ENCODE measurements around the gene TRMT2A.

The TRMT2A gene

GRCh38 chr22:20107951-20108756 lies 8.9 kb downstream of the TRMT2A start:
- DNase-seq (ENCODE audit: extremely low read depth in 1 of 2, low read depth in 1 of 2): no peak

GRCh38 chr22:20107471-20107901 lies 9.5 kb downstream of the TRMT2A start:
- DNase-seq (ENCODE audit: extremely low read depth in 1 of 2, low read depth in 1 of 2): no peak

- DNase-seq (ENCODE audit: extremely low read depth in 1 of 2, low read depth in 1 of 2): no peak
These were observed 10.2 kb downstream of the TRMT2A start for GRCh38 chr22:20106849-20107237.

- DNase-seq (ENCODE audit: extremely low read depth in 1 of 2, low read depth in 1 of 2): no peak
These were observed 10.7 kb downstream of the TRMT2A start for GRCh38 chr22:20106205-20106848.

- DNase-seq (ENCODE audit: extremely low read depth in 1 of 2, low read depth in 1 of 2): no peak
These were observed 11.4 kb downstream of the TRMT2A start for GRCh38 chr22:20105456-20106204.

GRCh38 chr22:20102203-20102780 lies 14.7 kb downstream of the TRMT2A start:
- DNase-seq (ENCODE audit: extremely low read depth in 1 of 2, low read depth in 1 of 2): no peak

GRCh38 chr22:20101638-20102037 lies 15.4 kb downstream of the TRMT2A start:
- no peak for DNase-seq (ENCODE audit: extremely low read depth in 1 of 2, low read depth in 1 of 2)

GRCh38 chr22:20099099-20099711 lies 17.8 kb downstream of the TRMT2A start:
- no peak for DNase-seq (ENCODE audit: extremely low read depth in 1 of 2, low read depth in 1 of 2)

- no peak for DNase-seq (ENCODE audit: extremely low read depth in 1 of 2, low read depth in 1 of 2)
These were observed 20.2 kb downstream of the TRMT2A start for GRCh38 chr22:20096574-20097420.

- DNase-seq (ENCODE audit: extremely low read depth in 1 of 2, low read depth in 1 of 2): no peak
These were observed 21.5 kb downstream of the TRMT2A start for GRCh38 chr22:20095521-20095920.

- no peak for DNase-seq (ENCODE audit: extremely low read depth in 1 of 2, low read depth in 1 of 2)
These were observed 22.7 kb downstream of the TRMT2A start for GRCh38 chr22:20094197-20094807.

- DNase-seq (ENCODE audit: extremely low read depth in 1 of 2, low read depth in 1 of 2): no peak
These were observed 23.4 kb downstream of the TRMT2A start for GRCh38 chr22:20093418-20094196.

- DNase-seq (ENCODE audit: extremely low read depth in 1 of 2, low read depth in 1 of 2): no peak
These were observed 24.6 kb downstream of the TRMT2A start for GRCh38 chr22:20092477-20092854.

- DNase-seq (ENCODE audit: extremely low read depth in 1 of 2, low read depth in 1 of 2): no peak
These were observed 25.1 kb downstream of the TRMT2A start for GRCh38 chr22:20091690-20092476.

- DNase-seq (ENCODE audit: extremely low read depth in 1 of 2, low read depth in 1 of 2): no peak
These were observed 26.2 kb downstream of the TRMT2A start for GRCh38 chr22:20090730-20091240.

- no peak for DNase-seq (ENCODE audit: extremely low read depth in 1 of 2, low read depth in 1 of 2)
These were observed 26.9 kb downstream of the TRMT2A start for GRCh38 chr22:20089977-20090729.

Measured in activated CD8-positive, alpha-beta memory T cell treated with anti-CD3 and anti-CD28 coated beads for 1 hour (primary cell).